Endodermal cell (in vitro differentiated cells): ENCODE measurements around the gene CSTB. TPM values are rescaled to one million over a fixed set of nuclear protein-coding genes. Genes with fewer than 3 reads are reported as not detected.

Experiments
- DNase-seq: peaks from one replicate; pipeline ENCODE4 v3.0.0-alpha.2; 2017
- H3K27ac ChIP-seq: 2 replicates; pipeline ENCODE4 v1.5.1; 2013; ENCODE audit warnings: mild to moderate bottlenecking, low read depth, low read length, moderate library complexity
- H3K27me3 ChIP-seq: 2 replicates; pipeline ENCODE4 v1.6.1; 2013; ENCODE audit warnings: mild to moderate bottlenecking, low read length, moderate library complexity; ENCODE audit not compliant: insufficient read depth, control insufficient read depth, poor library complexity, severe bottlenecking
- H3K36me3 ChIP-seq: 2 replicates; pipeline ENCODE4 v1.7.0; 2013; ENCODE audit warnings: mild to moderate bottlenecking, low read length, moderate library complexity; ENCODE audit not compliant: control insufficient read depth, insufficient read depth
- H3K4me1 ChIP-seq: one replicate; pipeline ENCODE4 v1.7.0; 2013; ENCODE audit warnings: low read length; ENCODE audit not compliant: control insufficient read depth, insufficient read depth
- H3K4me3 ChIP-seq: 2 replicates; pipeline ENCODE4 v1.5.1; 2013; ENCODE audit warnings: mild to moderate bottlenecking, low read length, moderate library complexity
- H3K9ac ChIP-seq: 2 replicates; pipeline ENCODE4 v1.6.1; 2013; ENCODE audit warnings: mild to moderate bottlenecking, low read length, moderate library complexity; ENCODE audit not compliant: poor library complexity, severe bottlenecking; ENCODE audit errors: extremely low read depth
- H3K9me3 ChIP-seq: 2 replicates; pipeline ENCODE4 v1.6.1; 2013; ENCODE audit warnings: mild to moderate bottlenecking, low read length, moderate library complexity; ENCODE audit not compliant: control insufficient read depth
- H3K27ac Mint-ChIP-seq: 2 replicates; pipeline ENCODE4 v1.8.0; 2020; ENCODE audit warnings: mixed read lengths
- H3K27me3 Mint-ChIP-seq: 2 replicates; pipeline ENCODE4 v1.8.0; 2021; ENCODE audit warnings: mild to moderate bottlenecking, mixed read lengths; ENCODE audit not compliant: insufficient read depth
- H3K36me3 Mint-ChIP-seq: 2 replicates; pipeline ENCODE4 v1.8.0; 2020; ENCODE audit warnings: low read depth, mixed read lengths
- H3K4me1 Mint-ChIP-seq: 2 replicates; pipeline ENCODE4 v1.8.0; 2020; ENCODE audit warnings: mixed read lengths
- H3K4me3 Mint-ChIP-seq: 2 replicates; pipeline ENCODE4 v1.8.0; 2020; ENCODE audit warnings: mild to moderate bottlenecking, moderate library complexity, mixed read lengths
- H3K9me3 Mint-ChIP-seq: 2 replicates; pipeline ENCODE4 v1.8.0; 2020; ENCODE audit warnings: mild to moderate bottlenecking, mixed read lengths
- CTCF ChIP-seq: fragments of 200-600 bp; sonication (generic); conservative IDR thresholded peaks from 2 replicates; pipeline ENCODE4 v1.5.0; 2021; ENCODE audit warnings: antibody characterized with exemption, mild to moderate bottlenecking
- WGBS, 2 experiments: methylation state at CpG; one replicate each; pipeline versions ENCODE4 v1.1.5 to v1.1.7; 2013; ENCODE audit warnings: missing lambda C conversion rate in 2 of 2, mixed read lengths in 1 of 2; ENCODE audit not compliant: insufficient coverage in 1 of 2, insufficient read length in 1 of 2; 5-methylcytosine and 5-hydroxymethylcytosine counted together
- total RNA-seq, 2 donors: library from RNA; stranded (reverse); fragmentation: NEBNext Ultra II Directional in 1 of 2; extraction: Animal tissue kit (Norgen Biotek cat#: 25700) in 1 of 2; gene quantifications; 2 replicates in 1 of 2; 3 replicates in 1 of 2; pipeline ENCODE4 v1.2.1, GENCODE V29; 2021

CSTB gene
- total RNA-seq, 2 donors from 2014 or later = 50.0 to 54.5 TPM

DNA sequence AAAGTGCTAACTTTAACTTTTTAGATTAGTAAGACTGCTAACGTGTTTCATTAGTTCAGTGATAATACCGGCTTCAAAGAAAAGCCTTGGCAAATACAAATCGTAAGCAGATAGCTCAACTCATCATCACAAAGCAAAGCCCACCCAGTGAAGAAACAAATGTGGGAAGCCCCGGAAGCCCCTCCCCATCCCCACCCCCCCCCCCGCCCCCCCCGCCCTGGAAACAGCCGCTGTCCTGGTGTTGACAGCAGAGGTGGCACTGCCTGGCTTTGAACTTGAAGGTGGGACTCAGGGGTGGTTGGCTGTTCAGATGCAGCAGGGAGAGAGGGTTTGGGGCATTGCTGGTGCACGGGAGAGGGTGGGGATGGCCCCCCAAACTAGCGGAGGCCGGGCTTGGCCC, 43.0 kb downstream of the CSTB start:
- DNase-seq = no peak
- Mint-ChIP-seq H3K36me3 (peaks cover 6% of the 10 kb centered on the region), H3K4me1 (peaks cover 9% of the 10 kb centered on the region), H3K9me3 (no peaks in the 10 kb centered on the region), H3K27me3 (no peaks in the 10 kb centered on the region), H3K27ac (no peak overlapping the region), H3K4me3 (no peak overlapping the region)
- H3K9me3 ChIP-seq = no peaks in the 10 kb centered on the region
- no peak overlapping the region for H3K9ac ChIP-seq
- no peak overlapping the region for H3K27ac ChIP-seq
- no peaks in the 10 kb centered on the region for H3K4me1 ChIP-seq
- WGBS, 2 experiments = 70 to 100% methylated on average over 2 to 6 of the region's 10 CpGs
- no peak for TF ChIP-seq CTCF
- no peaks in the 10 kb centered on the region for H3K27me3 ChIP-seq
- H3K4me3 ChIP-seq = no peak overlapping the region
- peaks cover 5% of the 10 kb centered on the region for H3K36me3 ChIP-seq

- Mint-ChIP-seq H3K4me1 (peaks cover 12% of the 10 kb centered on the region), H3K27me3 (no peaks in the 10 kb centered on the region), H3K27ac (no peak overlapping the region), H3K4me3 (no peak overlapping the region), H3K9me3 (no peaks in the 10 kb centered on the region), H3K36me3 (peaks cover 6% of the 10 kb centered on the region)
- H3K36me3 ChIP-seq = peaks cover 5% of the 10 kb centered on the region
- no peaks in the 10 kb centered on the region for H3K27me3 ChIP-seq
- WGBS, 2 experiments = 89 to 90% methylated on average over 20 to 22 of the region's 23 CpGs
- H3K4me3 ChIP-seq = no peak overlapping the region
- no peak for DNase-seq
- TF ChIP-seq CTCF = no peak
- H3K9ac ChIP-seq = no peak overlapping the region
- H3K27ac ChIP-seq = no peak overlapping the region
- no peaks in the 10 kb centered on the region for H3K9me3 ChIP-seq
- H3K4me1 ChIP-seq = no peaks in the 10 kb centered on the region
These were observed 44.0 kb downstream of the CSTB start for GRCh38 chr21:43731891-43732711.

GRCh38 chr21:43731476-43731875, 44.6 kb downstream of the CSTB start:
- Mint-ChIP-seq H3K9me3 (no peaks in the 10 kb centered on the region), H3K4me3 (no peak overlapping the region), H3K4me1 (peaks cover 12% of the 10 kb centered on the region), H3K27me3 (no peaks in the 10 kb centered on the region), H3K27ac (peak overlapping the region; percentile 12), H3K36me3 (peaks cover 3% of the 10 kb centered on the region)
- TF ChIP-seq CTCF = no peak
- Histone ChIP-seq H3K4me3 (no peak overlapping the region), H3K9ac (no peak overlapping the region), H3K27ac (no peak overlapping the region), H3K9me3 (no peaks in the 10 kb centered on the region), H3K4me1 (no peaks in the 10 kb centered on the region), H3K36me3 (peaks cover 5% of the 10 kb centered on the region), H3K27me3 (no peaks in the 10 kb centered on the region)
- no peak for DNase-seq
- WGBS, 2 experiments = 86 to 94% methylated on average over 4 to 6 of the region's 6 CpGs
